HG02981 (cell line): Measurements from ENCODE around the gene IRX2.

Source experiments
- ATAC-seq: cut with Tn5 transposase; IDR thresholded peaks from one replicate; pipeline ENCODE4 v1.9.1; 2021; ENCODE audit warnings: mild to moderate bottlenecking, moderate library complexity; ENCODE audit not compliant: unreplicated experiment

Gene IRX2

DNA sequence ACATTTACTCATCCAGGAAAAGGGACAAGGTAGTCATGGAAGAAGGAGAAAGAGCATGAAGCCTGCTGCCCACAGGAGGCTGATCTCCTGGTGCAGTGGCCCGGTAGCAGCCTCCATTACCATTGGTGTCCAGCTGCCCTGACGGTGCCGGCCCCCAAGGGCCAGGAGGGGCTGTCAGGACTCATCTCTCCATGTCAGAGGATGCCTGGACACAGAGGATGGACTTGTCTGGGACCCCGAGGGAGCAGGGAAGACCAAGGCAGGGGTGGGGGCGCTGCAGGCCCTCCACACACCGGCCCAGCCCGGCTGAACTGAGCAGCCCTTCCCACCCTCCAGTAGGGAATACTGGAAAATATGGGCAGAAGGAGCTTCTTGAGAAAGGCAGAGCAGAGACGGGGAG is 52.2 kb downstream of the IRX2 start:
- ATAC-seq: no peak

DNA sequence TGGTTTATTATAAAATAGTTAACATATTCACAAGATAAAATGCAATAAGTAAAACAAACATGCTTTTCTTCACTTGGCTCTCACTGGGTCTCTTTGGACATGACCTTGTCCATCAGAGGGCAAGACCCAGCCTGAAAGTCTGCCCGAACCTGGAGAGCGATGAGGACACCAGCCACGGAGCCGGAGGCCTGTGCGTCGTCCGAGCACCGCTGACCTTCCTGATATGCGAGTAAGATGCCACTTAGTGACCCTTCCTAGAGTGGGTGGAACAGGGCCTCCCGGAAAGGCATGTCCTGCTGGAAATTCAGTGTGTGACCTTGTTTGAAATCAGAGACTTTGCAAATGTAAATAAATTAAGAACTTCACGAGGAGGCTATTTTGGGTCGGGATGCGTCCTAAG is 52.9 kb downstream of the IRX2 start:
- no peak for ATAC-seq

DNA sequence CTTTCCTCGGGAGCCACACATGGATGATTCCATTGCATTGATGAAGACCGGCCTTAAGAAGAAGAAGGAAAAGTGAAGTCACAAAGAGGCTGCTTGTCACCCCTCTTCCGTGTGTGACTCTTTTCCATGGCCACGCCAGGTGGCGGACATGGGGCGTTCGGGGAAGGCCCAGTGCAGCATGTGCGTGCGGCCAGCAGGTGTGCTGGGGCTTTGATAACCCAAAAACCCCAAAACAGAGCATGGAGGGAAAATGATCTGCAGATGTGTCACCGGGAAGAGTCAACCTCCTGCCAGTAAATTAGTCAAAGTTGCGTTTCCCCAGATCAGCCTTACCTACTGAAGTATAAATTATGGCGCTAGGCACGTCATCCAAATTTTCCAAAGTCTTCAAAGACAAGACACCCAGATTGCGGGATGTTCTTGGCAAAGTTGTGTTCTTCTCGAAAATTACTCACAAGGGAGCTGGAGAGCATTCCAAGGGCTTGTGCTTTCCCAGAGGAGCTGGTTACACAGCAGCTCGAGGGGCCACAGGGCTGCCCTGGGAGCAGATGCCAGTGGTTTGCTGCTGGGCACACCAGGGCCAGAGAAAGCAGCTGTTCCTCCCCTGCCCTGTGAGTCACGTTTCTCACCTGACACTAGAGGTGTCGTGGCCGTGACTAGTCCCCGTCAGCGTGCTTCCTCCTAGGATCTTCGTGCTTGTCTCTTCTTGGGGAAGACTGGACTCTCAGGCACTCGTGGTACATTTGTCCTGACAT is 53.9 kb downstream of the IRX2 start:
- ATAC-seq: no peak

DNA sequence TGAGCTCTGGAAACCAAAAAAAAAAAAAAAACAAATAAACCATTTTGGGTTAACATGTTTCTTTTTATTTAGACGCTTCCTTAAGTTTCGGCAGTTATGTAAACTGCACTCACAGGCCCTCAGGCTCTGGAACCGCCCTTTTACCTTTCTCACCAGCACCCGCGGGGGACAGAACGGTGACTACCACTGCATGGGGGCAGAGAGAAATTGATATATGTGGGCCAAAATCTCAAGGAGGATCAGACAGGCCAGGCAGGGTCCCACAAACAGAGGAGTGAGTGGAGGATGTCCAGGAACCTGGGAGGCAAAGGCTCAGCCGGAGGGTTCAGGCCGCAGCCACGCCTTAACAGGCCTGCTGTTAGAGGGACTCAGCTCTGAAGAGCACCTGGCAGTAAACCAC is 54.4 kb downstream of the IRX2 start:
- ATAC-seq: no peak
